Osteocyte (in vitro differentiated cells): ENCODE measurements around the gene PRX. TPM values are rescaled to one million over a fixed set of nuclear protein-coding genes. Genes with fewer than 3 reads are reported as not detected.

Experiments used
- DNase-seq: peaks from one replicate; pipeline ENCODE4 v3.0.0; 2021; ENCODE audit warnings: mixed read lengths; ENCODE audit not compliant: unreplicated experiment; ENCODE audit errors: extremely low spot score
- H3K27ac Mint-ChIP-seq: one replicate; pipeline ENCODE4 v1.8.0; 2021; ENCODE audit warnings: mild to moderate bottlenecking, mixed read lengths; ENCODE audit not compliant: unreplicated experiment
- H3K27me3 Mint-ChIP-seq: one replicate; pipeline ENCODE4 v1.8.0; 2021; ENCODE audit warnings: mixed read lengths; ENCODE audit not compliant: unreplicated experiment
- H3K36me3 Mint-ChIP-seq: one replicate; pipeline ENCODE4 v1.8.0; 2021; ENCODE audit warnings: mixed read lengths; ENCODE audit not compliant: unreplicated experiment
- H3K4me1 Mint-ChIP-seq: one replicate; pipeline ENCODE4 v1.8.0; 2021; ENCODE audit warnings: mixed read lengths; ENCODE audit not compliant: unreplicated experiment
- H3K4me3 Mint-ChIP-seq: one replicate; pipeline ENCODE4 v1.8.0; 2021; ENCODE audit warnings: mild to moderate bottlenecking, moderate library complexity, mixed read lengths; ENCODE audit not compliant: unreplicated experiment
- H3K9me3 Mint-ChIP-seq: one replicate; pipeline ENCODE4 v1.8.0; 2021; ENCODE audit warnings: mixed read lengths; ENCODE audit not compliant: unreplicated experiment
- total RNA-seq: library from RNA; stranded (reverse); gene quantifications from 2 replicates; pipeline ENCODE4 v1.2.1, GENCODE V29; 2021
- TF ChIP-seq, protein P1 (sequence below): fragments of 200-600 bp; sonication (generic); IDR thresholded peaks from 2 replicates; pipeline ENCODE4 v1.5.0; 2021; ENCODE audit warnings: antibody characterized with exemption, mild to moderate bottlenecking, moderate library complexity

Gene PRX
- total RNA-seq, 1 donor from 2014 or later, result 5.0 TPM

DNA sequence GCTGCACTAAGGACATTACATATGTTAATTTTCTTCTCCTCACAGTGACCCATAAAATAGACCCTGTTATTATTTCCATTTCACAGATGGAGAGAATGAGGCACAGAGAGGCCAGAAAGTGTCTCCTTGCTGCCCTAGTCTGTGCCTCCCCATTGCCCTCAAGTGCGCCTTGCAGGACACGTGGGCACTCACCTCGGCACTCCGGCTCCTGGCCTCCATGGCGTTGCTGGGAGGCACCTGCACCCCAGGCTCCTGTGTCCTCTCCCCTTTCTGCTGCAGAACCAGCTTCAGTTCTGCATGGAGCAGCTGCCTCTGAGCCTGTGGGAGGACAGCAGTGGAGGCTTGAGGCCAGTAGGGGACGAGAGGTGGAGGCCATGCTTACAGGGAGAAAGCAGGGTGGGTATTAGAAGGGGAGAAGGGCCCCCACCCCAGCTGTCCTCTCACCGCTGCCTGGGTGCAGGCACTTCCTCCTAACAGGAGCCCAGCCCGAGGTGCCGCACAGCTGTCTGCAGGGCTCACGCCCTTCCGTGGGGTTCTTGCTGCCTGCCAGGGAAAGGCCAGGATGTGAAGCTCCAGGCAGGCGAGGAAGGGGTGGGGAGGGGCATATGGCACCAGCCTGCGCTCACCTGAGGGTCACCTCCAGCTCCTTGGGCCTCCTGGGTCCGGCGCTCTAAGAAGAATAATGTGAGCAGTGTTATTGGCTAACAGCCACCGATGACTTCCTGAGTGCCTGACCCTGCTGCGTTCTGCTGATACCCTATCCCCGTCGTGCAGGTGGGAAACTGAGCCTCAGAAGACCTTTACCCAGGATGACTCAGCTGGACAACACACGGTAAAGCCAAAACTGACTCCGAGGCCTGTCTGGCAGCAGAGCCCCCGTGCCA, 5.2 kb downstream of the PRX start:
- H3K9me3 Mint-ChIP-seq, result no peaks in the 10 kb centered on the region
- H3K36me3 Mint-ChIP-seq, result no peaks in the 10 kb centered on the region
- H3K4me1 Mint-ChIP-seq, result peaks cover 14% of the 10 kb centered on the region
- DNase-seq, result no peak
- no peaks in the 10 kb centered on the region for H3K27me3 Mint-ChIP-seq
- TF ChIP-seq, protein P1, sequence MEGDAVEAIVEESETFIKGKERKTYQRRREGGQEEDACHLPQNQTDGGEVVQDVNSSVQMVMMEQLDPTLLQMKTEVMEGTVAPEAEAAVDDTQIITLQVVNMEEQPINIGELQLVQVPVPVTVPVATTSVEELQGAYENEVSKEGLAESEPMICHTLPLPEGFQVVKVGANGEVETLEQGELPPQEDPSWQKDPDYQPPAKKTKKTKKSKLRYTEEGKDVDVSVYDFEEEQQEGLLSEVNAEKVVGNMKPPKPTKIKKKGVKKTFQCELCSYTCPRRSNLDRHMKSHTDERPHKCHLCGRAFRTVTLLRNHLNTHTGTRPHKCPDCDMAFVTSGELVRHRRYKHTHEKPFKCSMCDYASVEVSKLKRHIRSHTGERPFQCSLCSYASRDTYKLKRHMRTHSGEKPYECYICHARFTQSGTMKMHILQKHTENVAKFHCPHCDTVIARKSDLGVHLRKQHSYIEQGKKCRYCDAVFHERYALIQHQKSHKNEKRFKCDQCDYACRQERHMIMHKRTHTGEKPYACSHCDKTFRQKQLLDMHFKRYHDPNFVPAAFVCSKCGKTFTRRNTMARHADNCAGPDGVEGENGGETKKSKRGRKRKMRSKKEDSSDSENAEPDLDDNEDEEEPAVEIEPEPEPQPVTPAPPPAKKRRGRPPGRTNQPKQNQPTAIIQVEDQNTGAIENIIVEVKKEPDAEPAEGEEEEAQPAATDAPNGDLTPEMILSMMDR, result no peak
- no peak overlapping the region for H3K27ac Mint-ChIP-seq
- H3K4me3 Mint-ChIP-seq, result no peak overlapping the region

DNA sequence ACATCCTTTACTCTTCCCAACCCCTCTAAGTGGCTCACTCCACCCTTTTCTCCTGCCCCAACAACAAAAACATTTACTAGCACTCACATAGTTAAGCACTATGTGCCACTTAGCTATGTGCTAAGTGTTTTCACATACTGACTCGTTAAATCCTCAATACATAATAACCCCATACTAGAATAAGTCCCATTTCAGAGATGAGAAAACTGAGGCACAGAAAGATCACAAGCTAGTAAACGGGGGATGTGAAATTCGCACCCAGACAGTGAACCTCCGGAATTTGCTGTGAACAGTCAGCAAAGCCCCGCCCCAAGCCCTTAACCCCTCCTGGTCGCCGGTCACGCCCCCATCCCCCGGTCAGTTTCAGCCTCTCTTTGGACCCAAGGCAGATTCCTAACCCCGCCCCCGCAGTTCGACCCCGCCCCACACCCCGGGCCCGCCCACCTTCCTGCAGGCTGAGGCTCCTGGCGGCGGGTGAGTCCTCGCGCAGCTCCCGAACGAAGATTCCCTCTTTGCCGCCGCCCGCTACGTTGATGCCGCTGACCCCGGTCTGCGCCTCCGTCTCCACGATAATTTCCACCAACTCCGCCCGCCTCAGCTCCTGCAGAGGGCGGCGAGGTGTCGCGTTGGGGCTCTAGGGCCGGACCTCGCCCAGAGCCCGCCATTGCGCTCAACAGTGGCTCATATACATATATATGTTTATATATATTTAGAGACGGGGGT, 9.8 kb downstream of the PRX start:
- Mint-ChIP-seq H3K27me3 (no peaks in the 10 kb centered on the region), H3K36me3 (peaks cover 3% of the 10 kb centered on the region), H3K9me3 (no peaks in the 10 kb centered on the region), H3K4me3 (peak overlapping the region; percentile 93), H3K27ac (peak overlapping the region; percentile 74), H3K4me1 (peaks cover 9% of the 10 kb centered on the region)
- TF ChIP-seq, protein P1, result no peak
- peak; percentile 93 for DNase-seq

DNA sequence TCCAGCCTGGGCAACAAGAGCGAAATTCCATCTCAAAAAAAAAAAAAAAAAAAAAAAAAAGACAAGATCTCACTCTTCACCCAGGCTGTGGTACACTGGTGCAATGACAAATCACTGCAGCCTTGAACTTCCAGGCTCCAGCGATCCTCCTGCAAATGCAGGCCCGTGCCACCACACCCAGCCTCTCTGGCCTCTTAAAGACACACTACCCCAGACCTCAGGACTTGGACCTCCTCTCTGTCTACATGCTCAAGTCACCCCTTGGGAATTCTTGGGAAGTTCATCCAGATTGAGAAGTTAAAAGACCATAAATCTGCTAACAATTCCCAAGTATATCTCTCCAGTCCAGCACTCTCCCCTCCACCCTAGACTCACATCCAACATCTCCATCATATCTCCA, 12.6 kb downstream of the PRX start:
- TF ChIP-seq, protein P1, result no peak
- Mint-ChIP-seq H3K4me1 (peaks cover 9% of the 10 kb centered on the region), H3K4me3 (no peak overlapping the region), H3K36me3 (peaks cover 9% of the 10 kb centered on the region), H3K27ac (no peak overlapping the region), H3K9me3 (no peaks in the 10 kb centered on the region), H3K27me3 (no peaks in the 10 kb centered on the region)
- no peak for DNase-seq

DNA sequence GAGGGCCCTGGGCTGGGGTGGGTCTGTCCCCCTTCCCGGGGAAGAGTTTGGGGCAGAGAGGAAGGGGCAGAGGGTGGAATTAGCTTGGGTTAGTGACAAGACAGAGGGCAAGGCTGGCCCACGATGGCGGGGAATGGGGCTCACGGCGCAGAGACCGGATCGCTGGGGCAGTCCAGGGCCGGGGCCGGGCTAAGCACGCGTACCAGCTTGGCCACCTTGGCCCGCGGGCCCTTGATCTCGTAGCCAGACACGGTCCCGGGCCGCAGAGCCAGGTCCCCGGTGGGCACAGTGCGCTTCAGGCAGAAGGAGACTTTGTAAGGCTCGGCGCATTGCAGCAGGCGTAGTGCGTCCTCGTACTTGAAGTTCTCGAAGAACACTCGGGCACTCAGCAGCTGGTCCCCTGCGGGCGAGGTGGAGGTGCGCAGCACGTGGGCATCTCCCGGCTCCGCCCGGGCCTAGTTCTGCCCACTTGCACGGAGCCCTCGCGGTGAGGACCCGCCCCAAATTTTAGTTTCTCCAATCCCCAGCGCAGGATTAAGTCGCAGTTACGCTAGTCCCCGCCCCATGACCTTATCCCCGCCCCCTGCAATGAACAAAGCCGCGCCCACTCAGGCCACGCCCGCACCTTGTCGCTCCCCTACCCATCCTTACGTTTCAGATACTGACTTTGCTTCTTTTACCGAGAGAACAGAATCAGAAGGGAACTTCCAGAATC, 14.6 kb downstream of the PRX start:
- DNase-seq, result no peak
- H3K4me3 Mint-ChIP-seq, result no peak overlapping the region
- TF ChIP-seq, protein P1, result no peak

DNA sequence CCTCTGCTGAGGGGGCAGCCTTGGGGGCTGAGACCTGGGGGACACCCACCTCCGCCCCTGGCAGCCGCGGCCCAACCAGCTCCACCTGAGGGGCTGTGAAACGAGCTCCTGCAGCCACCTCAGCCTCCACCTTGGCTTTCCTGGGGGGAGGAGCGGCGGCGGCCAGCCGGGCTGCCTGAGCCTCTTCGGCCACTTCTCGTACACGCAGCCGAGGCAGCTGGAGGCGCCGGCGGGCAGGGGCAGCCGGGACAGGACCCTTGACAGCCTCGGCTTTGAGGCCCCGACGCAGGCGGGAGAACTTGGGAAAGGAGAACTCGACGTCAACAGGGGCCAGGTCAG, 15.6 kb downstream of the PRX start:
- H3K9me3 Mint-ChIP-seq, result no peaks in the 10 kb centered on the region
- no peak overlapping the region for H3K4me3 Mint-ChIP-seq
- no peak overlapping the region for H3K27ac Mint-ChIP-seq
- no peaks in the 10 kb centered on the region for H3K27me3 Mint-ChIP-seq
- H3K4me1 Mint-ChIP-seq, result peaks cover 5% of the 10 kb centered on the region
- H3K36me3 Mint-ChIP-seq, result peaks cover 9% of the 10 kb centered on the region
- DNase-seq, result no peak
- TF ChIP-seq, protein P1, result no peak

More for the DNA sequence above, 14.6 kb downstream of the PRX start:
- H3K27me3 Mint-ChIP-seq, result no peaks in the 10 kb centered on the region
- H3K27ac Mint-ChIP-seq, result no peak overlapping the region
- peaks cover 9% of the 10 kb centered on the region for H3K4me1 Mint-ChIP-seq
- H3K9me3 Mint-ChIP-seq, result no peaks in the 10 kb centered on the region
- H3K36me3 Mint-ChIP-seq, result peaks cover 9% of the 10 kb centered on the region
